Femur (tissue), 1 donor: Measurements from ENCODE around the gene MATR3.

Experiments
- DNase-seq: peaks from one replicate; pipeline ENCODE4 v3.0.0-alpha.2; 2017

Gene MATR3

DNA sequence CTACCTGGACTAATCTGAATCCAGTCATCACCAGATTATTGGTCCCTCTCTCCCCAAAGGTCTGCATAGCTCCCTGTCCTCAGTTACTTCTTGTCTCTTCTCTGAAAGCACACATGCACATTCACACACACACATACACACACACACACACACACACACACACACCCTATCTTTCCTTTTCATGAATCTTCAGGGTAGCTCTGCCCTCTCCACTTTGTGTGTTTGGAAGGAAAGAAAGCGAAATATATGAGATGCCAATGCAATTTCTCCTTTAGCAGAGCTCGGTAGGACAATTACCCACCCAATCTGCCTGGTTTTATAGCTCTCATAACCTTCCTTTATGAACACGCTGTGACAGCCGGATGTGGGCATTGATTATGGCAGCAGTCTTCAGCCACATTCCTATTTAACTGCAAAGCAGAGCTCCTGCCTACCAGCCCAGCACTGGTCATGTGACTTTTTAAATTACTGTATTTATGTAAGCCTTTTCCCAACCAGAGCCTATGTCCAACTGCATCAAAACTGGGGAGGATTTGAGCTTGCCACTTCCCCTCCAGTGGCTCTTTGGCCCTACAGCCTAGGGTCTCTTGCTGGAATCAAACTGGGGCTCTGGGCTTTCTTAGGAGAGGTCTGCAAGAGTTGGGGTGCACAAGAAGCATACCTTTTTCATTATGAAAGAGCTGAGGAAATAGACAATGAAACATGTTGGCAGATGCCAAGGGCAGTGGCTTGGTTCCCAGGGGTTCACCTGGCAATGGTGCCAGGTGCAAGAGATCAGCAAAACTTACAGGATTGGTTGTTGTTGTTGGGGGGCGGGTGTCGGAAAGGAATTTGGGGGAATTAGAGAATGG is 20.8 kb upstream of the MATR3 start:
- DNase-seq = peak; percentile 58

DNA sequence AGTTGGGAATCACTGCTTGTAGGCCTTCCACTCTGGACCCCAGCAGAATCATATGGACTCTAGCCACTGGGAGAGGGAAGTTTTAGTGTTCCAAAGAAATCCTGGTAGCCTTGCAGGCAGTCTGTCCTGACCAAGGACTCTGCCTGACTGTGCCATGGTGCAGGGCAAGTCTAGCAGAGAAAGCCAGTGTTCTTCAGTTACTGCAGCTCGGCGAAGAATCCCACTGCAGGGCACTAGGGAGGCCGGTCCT is 20.3 kb upstream of the MATR3 start:
- no peak for DNase-seq

DNA sequence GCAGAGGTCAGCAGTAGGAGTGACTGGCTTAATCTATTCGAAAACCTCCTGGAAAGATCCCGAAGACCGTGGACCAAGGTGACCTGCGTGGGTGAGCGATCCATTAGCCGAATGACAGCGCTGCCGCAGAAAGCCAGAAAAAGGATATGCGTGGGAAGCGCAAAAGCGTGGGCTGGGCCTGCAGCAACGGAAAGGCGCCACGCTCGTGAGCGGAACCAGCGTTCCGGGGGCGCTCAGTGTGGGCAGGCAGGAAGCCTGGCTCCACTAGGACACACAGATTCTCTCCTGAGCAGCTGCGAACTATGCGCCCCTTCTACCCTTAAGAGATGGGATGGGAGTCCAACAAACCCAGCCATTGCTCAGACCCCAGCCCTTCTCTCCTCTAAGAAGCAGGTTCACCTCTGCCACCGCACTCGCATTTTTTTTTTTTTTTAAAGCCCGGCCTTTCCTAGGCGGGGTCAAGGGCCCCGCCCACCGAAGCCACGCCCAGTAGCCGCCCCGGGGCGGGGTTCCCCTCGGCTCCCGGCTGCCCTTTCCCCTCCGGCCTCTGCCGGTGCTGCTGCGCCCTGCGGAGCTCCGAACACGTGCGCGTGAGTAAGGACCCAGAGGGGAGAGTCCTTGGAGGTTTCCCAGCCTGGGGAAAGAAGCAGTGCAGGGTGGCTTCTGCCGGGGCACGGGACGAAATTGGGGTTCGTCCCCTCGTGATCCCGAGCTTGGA is 19.8 kb upstream of the MATR3 start:
- DNase-seq = peak; percentile 89

DNA sequence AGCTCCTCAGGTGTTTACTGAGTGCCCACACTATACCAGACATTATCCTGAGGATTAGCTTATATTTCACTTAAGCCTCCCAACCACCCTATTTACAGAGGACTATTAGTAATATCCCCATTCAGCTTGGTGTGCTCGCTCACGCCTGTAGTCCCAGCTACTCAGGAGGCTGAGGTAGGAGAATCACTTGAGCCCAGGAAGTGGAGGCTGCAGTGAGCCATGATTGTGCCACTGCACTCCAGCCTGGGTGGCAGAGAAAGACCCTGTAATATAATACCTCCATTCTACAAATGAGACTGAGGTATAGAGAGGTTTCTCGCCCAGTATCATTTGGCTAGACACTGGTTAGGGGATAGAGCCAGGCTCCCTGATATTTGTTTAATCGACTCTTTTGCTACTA is 18.0 kb upstream of the MATR3 start:
- DNase-seq = no peak

DNA sequence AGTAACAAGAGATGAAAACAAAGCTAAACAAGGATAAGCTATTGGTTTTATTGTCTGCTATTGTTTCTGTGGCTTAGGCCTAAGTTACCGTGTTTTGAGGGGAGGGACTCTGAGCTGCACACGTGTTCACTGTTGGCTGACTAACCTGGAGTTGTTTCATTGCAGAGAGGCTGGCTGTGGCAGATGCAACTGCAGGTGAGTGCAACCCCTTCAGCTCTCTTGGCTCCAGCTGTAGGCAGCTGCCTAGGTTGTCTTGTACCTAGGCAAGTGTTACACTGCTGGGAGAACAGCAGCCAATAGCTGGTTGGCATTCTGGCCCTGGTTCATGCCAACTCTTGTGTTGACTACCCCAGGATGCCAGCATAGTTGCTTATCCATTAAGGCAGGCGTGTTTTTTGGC is 17.6 kb upstream of the MATR3 start:
- DNase-seq = no peak

DNA sequence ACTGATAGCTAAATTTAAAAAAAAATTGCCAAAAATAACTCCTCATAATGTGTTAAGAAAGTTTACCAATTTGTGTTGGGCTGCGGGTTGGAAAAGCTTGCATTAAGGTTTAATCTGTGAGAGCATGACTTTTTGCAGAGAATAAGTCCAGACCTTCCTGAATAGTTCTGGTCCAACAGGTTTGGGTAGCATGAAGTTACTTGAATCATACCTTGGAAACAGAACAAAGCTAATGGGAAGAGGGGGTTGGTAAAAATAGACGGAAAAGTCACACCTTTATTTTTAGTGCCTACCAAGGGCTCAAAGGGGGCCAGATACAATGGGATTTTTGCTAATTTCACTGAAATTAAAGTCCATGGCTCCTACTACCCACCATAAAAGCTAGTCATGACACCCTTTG is 17.1 kb upstream of the MATR3 start:
- no peak for DNase-seq

DNA sequence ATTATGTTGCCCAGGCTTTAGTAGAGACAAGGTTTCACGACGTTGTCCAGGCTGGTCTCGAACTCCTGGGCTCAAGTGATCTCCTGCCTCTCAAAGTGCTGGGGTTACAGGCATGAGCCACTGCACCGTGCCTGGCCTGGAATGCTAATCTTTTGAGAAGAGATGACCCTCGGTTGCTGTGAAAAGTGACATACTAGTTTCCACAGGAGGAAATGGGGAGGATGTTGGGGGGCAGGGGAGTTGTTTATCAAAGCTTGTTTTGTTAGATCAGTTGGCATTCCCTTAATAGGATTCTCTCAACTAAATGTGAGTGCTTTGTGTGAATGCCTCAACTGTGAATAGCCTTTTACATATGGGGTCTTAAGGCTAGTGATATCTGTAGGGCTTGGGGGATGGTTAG is 16.4 kb upstream of the MATR3 start:
- DNase-seq = no peak

DNA sequence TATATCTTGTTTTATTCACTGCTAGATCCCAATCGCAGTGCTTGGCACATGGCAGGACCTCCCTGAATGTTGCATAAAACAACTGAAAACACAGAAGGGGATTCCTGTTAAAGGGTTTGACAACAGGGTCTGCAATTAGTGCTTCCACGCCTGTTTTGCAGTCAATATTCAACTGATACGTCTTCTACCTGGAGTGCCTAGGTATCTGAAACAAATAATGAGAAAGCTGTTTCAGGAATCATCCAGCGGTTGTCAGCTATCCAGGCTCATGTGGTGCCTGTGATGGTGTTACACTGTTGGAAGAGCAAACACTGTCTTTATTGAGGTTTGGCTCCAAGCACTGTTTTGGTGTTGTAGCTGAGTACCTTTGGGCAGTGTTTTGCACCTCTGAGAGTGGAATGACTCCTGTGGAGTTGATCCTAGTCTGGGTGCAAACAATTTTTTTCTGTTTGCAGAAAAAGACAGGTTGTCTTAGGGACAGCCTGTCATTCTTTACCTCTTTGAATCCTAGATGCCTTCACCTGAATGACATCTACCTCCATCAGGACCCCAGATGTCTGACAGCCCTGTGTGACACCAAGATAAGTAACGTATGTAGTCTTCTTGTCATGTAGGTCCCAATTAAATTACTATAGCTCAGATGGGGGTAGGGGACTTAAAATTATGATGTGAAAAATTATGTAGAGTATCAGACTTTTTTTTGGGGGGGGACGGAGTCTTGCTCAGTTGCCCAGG is 14.8 kb upstream of the MATR3 start:
- DNase-seq = no peak

DNA sequence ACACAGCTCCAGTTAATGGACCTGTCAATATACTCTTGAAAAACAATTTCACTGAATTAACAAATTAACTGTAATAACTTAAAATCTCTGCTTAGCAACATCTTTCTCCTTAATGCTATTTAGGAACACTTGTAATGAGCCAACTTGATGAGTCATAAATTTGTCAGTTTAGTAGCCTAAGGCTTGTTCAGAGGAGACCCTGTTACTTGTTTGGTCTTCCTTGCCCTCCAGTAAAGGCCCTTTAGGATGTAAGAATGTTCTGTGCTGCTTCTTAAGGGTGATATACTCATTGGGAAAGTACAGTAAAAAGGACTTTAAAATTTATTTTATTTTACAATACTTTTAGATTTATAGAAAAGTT is 11.4 kb upstream of the MATR3 start:
- DNase-seq = no peak

DNA sequence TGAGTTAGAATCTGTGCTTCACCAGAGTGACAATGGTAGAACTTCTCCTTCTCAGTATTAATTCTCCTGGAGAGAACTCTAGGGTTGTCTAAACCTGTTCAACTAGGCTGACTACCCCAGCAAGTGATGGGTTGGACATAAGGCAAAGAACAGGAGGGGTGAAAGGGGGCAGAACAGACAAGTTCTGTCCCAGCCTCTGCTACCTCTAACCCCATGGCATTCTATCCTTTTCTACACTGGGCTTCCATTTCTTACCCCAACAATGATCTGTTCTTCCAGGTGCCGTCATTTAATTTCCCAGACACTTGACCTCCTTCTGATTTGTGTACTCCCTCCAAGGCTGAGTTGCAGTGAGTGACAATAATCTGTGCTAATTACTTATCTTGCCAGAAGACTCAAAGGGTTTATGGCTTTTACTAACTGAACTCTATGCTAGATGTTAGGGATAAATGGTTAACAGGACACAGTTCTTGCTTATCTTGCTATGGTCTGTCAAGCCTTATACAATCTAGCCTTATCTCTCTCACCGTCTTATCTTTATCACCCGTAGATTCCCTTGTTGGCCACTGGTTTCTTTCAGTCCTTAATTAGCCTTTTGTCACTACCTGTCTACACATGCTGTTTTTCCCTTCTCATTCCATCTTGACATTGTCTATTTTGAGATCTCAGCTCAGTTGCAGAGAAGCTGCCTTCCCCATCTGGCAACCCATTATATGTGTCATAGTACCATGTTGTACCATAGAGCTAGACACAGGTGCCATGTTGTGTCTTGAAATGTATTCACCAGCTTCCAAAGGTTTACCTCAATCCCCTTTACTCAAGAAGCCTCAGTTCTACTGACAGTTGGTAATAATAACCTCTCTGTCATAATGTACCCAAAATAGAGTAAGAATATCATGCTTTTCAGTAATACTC is 10.0 kb upstream of the MATR3 start:
- DNase-seq = no peak

DNA sequence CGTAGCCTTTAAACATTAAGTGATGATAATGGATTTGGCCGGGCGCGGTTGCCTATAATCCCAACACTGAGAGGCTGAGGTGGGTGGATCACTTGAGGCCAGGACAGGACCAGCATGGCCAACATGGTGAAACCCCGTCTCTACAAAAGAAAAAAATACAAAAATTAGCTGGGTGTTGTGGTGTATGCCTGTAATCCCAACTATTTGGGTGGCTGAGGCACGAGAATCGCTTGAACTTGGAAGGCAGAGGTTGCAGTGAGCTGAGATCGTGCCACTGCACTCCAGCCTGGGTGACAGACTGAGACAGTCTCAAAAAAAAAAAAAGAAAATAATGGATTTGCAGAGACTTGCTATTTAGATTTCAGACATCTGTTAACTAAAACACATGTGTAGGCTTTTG is 9.2 kb upstream of the MATR3 start:
- DNase-seq = no peak

DNA sequence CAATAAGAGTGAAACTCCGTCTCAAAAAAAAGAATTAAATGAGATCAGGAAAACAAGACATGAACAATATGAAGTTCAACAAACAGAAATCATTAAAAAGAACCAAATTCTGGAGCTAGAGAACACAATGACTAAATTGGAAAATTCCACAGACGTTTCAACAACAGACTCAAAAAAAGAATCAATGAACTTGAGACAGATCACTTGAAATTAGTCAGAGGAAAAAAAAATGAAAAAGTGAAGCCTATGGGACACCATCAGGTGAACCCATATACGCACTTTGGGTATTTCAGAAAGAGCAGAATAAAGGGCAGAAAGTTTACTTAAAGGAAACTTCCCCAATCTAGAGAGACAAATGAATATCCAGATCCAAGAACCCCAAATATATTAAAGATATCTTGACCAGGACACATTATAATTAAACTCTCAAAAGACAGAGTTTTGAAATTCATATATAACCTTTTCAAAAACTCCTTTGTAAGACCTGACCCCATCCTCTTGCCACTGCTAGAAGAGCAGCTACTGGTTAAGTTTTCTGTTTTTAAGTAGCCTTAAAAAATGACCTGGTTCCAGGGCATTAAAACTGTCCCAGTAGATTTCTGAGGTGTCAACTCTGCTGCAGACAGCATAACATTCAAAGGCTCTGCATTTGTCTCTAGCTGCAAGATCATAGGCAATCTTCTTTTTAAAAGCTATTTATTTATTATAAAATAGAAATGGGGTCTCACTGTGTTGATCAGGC is 7.7 kb upstream of the MATR3 start:
- DNase-seq = no peak

DNA sequence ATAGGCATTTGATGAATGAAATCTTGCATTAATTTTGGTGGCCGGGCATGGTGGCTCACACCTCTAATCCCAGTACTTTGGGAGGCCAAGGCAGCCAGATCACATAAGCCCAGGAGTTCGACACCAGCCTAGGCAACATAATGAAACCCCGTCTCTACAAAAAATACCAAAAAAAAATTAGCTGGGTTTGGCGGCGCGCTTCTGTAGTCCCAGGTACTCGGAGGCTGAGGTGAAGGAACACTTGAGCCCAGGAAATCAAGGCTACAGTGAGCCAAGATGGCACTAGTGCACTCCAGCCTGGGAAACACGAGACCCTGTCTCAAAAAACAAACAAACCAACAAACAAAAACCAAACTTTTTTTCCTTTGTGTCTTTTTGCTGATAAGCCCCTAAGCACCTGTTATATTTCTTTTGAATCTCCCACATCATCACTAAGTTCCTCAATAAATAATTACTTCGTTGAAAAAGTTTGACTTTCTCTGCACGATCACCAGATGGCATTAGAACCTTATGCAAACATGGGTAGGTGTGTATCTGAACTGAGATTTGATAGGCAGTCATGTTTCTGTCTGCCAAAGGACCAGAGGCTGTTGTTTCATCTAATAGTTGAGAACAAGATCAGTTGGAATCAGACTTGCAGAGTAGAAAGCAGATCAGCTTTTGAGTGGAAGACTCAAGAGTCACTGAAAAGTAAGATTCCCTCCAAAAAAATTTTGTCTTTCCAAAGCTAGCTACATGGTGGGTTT is 5.5 kb upstream of the MATR3 start:
- DNase-seq = no peak

DNA sequence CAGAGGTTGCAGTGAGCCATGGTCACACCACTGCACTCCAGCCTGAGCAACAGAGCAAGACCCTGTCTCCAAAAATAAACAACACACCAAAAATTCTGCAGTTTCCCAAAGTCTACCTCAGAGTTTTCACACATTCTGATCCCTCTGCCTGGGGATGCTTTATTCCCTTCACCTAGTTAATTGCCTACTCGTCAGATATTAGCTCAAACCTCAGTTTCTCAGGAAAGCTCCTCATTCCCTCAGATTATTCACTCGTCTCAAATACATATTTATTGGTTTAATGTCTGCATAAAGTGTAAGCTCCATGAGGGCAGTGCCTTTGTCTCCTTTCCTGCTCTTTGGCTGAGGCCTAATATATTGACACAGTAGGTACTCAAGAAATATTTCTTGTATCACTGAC is 2.5 kb upstream of the MATR3 start:
- DNase-seq = no peak

DNA sequence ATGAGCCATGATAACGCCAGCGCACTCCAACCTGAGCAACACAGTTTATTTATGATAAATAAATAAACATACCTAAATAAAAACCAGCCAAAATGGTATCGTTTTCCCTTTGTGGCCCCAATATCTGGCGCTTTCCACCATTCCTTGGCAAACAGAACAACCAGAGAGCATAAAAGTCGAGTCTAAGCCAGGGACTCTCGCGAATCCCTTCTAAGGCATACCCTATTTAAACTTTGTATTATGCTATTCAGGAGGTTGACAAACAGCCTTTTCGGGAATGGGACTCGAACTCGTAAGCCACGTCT is 386 bp upstream of the MATR3 start:
- no peak for DNase-seq

DNA sequence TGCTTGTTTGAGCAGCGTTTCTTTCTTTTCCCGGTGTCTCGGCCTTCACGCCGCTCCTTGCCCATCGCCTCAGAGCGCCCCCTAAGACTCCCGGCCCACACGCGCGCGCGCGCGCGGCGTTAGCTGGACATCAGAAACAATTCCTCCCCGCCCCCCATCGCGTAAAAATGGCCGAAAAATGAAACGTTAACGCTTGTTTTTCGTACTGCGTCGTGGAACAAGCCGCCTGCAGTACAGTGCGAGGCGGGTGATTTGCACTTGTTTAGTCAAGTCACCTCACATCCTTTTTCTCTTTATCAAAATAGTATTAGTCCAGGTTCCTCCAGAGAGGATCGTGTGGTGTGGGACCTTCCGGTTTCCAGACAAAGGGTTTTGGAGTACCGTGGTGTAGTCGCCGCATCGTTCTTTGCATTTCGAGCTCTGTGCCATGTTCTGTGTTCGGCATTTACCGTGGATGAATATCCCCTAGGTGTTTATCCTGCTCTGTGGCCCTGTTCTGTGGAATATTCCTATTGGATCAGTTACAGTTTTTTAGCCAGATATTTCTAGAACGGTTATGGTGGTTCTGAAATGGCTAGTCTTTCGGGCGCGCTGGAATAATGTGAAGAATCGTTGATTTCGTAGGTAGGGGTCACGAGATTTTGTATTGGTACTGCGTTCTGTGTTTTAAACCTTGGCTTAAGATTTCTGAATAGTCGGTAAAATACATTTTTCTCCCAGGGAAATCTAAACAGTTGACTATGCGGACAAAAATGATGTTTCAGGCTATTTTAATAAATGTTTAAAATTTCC is 1.0 kb downstream of the MATR3 start:
- DNase-seq = peak; percentile 89

DNA sequence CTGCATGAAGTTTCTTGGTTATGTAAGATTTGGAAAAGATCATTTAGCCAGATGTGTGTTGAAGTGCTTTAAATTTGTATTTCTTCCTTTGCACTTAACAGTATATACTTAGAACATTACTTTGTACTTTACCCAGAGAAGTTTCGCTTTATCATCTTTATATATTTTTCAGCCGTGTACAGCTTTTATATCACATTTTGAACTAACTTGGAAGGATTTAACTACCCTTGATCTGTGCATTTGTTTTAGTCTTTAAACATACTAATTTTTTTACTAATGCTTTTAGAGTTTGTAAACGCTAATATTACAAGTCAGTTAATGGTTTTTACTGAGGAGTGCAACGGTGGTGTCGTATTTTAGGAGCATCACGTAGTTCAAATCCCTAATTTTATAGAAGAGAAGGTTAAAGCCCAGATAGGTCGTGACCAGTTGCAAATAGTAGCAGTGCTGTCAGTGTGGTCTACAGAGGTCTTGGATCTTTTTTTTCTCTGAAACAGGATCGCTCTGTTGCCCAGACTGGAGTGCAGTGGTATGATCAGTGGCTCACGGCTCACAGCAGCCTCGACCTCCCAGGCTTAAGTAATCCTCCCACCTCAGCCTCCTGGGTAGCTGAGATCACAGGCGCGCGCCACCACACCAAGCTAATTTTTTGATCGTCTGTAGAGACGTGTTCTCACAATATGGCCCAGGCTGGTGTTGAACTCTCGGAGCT is 2.0 kb downstream of the MATR3 start:
- no peak for DNase-seq

DNA sequence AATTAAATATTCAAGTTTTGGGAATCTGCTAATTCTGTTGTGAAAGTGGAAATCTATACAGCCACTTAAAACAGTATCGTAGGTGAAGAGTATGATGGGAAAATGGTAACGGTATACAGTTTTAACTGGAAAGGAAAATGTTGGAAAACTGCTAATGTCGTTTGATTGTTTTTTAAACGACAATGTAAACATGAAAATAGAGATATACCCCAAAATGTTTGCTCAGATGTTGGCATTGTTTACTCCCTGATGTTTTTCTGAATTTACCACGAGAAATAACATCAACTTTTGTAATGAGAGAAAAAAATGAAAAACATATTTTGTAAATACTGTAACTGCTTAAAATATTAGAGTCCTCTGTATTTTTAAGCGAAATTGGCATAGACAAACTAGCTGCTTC is 2.7 kb downstream of the MATR3 start:
- DNase-seq = no peak

DNA sequence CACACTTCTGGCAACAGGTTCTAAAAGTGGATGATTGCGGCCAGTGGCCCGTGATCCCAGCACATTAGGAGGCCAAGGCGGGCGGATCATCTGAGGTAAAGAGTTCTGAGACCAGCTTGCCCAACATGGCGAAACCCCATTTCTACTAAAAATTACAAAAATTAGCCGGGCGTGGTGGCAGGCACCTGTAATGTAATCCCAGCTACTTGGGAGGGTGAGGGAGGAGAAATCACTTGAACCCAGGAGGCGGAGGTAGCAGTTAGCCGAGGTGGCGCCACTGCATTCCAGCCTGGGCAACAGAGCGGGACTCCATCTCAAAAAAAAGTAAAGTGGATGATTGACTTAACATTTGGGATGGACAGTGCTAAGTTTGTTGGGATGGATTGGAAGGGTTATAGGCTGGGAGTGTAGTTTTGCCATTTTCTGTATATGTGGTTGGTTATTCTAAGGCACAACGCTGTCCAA is 3.4 kb downstream of the MATR3 start:
- no peak for DNase-seq

DNA sequence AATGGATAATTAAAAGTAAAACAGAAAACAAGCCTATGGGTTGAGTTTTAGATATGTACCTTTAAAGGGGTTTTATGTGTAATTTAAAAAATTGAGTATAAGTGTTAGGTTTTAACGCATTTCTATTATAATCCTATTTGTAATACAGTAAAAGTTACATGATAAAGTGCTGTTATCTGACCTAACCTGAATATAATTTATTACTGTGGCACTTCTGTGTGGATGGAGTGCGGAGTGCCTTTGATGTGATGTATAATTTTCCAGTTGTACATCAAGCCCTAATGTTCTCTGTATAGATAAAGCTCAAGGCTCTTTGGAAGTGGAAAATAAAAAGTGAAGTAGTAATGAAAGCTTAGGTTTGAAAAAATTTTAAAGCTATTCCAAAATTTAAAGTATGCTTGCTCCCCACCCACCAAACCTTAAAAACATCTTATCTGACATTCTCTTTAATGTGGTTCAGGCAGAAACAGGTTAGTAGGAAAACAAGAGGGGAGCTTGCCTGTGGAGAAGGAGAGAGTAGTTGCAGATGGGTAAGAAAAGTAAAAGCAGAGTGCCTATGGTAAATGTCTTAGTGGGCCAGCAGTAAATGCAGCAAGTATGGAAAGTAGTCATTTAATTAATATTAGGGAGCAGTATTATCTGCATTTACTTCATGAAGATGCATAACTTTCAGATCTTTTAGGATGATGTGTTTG is 4.0 kb downstream of the MATR3 start:
- DNase-seq = no peak
